ENCODE measurements around the gene LILRB2. TPM values are rescaled to one million over a fixed set of nuclear protein-coding genes. Genes with fewer than 3 reads are reported as not detected.

Gene LILRB2
- total RNA-seq, 1 experiment from 2014 or later, result not detected

- H3K27me3 ChIP-seq (replicated peaks; ENCODE audit: insufficient read depth, low read depth, low read length, poor library complexity), result peaks cover 54% of the 10 kb centered on the region
- BruUV-seq (replicated peaks), result no TSS peak
- no peaks in the 10 kb centered on the region for H3K9me3 ChIP-seq (ENCODE audit: low read depth, low read length, poor library complexity, severe bottlenecking)
- DNase-seq (ENCODE audit: low spot score), result no peak
- ChIA-PET CTCF (no interaction called here), POLR2A (ENCODE audit: low non-redundant PET) (no interaction called here)
- H3K36me3 ChIP-seq (ENCODE audit: insufficient read depth, low read length, poor library complexity, severe bottlenecking), result no peaks in the 10 kb centered on the region
- TF ChIP-seq CTCF (conservative IDR thresholded peaks at IDR 0.05; ENCODE audit: low read depth, low read length) (no peak), EZH2 (IDR thresholded peaks at IDR 0.05; ENCODE audit: borderline replicate concordance, low read depth, low read length, poor library complexity, severe bottlenecking) (no peak)
- H3K4me1 ChIP-seq (ENCODE audit: insufficient read depth, low read length, poor library complexity, severe bottlenecking), result no peaks in the 10 kb centered on the region
- intact Hi-C loops (cut with micrococcal nuclease; ENCODE audit: unreplicated experiment), result no loop called here
- no peak overlapping the region for H3K27ac ChIP-seq (ENCODE audit: low read depth, low read length, poor library complexity, severe bottlenecking)
- no peak overlapping the region for H3K4me3 ChIP-seq (ENCODE audit: low read depth, low read length, poor library complexity, severe bottlenecking)
These were observed 39.2 kb upstream of the LILRB2 start for GRCh38 chr19:54319892-54320670.

- DNase-seq (ENCODE audit: low spot score), result no peak
- no peaks in the 10 kb centered on the region for H3K9me3 ChIP-seq (ENCODE audit: low read depth, low read length, poor library complexity, severe bottlenecking)
- intact Hi-C loops (cut with micrococcal nuclease; ENCODE audit: unreplicated experiment), result no loop called here
- no peak overlapping the region for H3K4me3 ChIP-seq (ENCODE audit: low read depth, low read length, poor library complexity, severe bottlenecking)
- H3K36me3 ChIP-seq (ENCODE audit: insufficient read depth, low read length, poor library complexity, severe bottlenecking), result no peaks in the 10 kb centered on the region
- H3K27me3 ChIP-seq (replicated peaks; ENCODE audit: insufficient read depth, low read depth, low read length, poor library complexity), result peaks cover 58% of the 10 kb centered on the region
- no peak overlapping the region for H3K27ac ChIP-seq (ENCODE audit: low read depth, low read length, poor library complexity, severe bottlenecking)
- BruUV-seq (replicated peaks), result no TSS peak
- TF ChIP-seq CTCF (conservative IDR thresholded peaks at IDR 0.05; ENCODE audit: low read depth, low read length), result no peak
- TF ChIP-seq EZH2 (IDR thresholded peaks at IDR 0.05; ENCODE audit: borderline replicate concordance, low read depth, low read length, poor library complexity, severe bottlenecking), result no peak
- no peaks in the 10 kb centered on the region for H3K4me1 ChIP-seq (ENCODE audit: insufficient read depth, low read length, poor library complexity, severe bottlenecking)
- CTCF ChIA-PET, result no interaction called here
- POLR2A ChIA-PET (ENCODE audit: low non-redundant PET), result no interaction called here
These were observed 38.1 kb upstream of the LILRB2 start for GRCh38 chr19:54319049-54319448.

- no TSS peak for BruUV-seq (replicated peaks)
- no peak for DNase-seq (ENCODE audit: low spot score)
- TF ChIP-seq EZH2 (IDR thresholded peaks at IDR 0.05; ENCODE audit: borderline replicate concordance, low read depth, low read length, poor library complexity, severe bottlenecking), result no peak
- Histone ChIP-seq H3K4me1 (ENCODE audit: insufficient read depth, low read length, poor library complexity, severe bottlenecking) (no peaks in the 10 kb centered on the region), H3K27me3 (replicated peaks; ENCODE audit: insufficient read depth, low read depth, low read length, poor library complexity) (peaks cover 67% of the 10 kb centered on the region), H3K4me3 (ENCODE audit: low read depth, low read length, poor library complexity, severe bottlenecking) (no peak overlapping the region), H3K9me3 (ENCODE audit: low read depth, low read length, poor library complexity, severe bottlenecking) (no peaks in the 10 kb centered on the region), H3K36me3 (ENCODE audit: insufficient read depth, low read length, poor library complexity, severe bottlenecking) (no peaks in the 10 kb centered on the region), H3K27ac (ENCODE audit: low read depth, low read length, poor library complexity, severe bottlenecking) (no peak overlapping the region)
- ChIA-PET POLR2A (ENCODE audit: low non-redundant PET) (no interaction called here), CTCF (no interaction called here)
- intact Hi-C loops (cut with micrococcal nuclease; ENCODE audit: unreplicated experiment), result no loop called here
These were observed 37.0 kb upstream of the LILRB2 start for GRCh38 chr19:54317965-54318240.
